Vagina (tissue), 2 donors: Measurements from ENCODE around the gene ACP4. TPM values are rescaled to one million over a fixed set of nuclear protein-coding genes. Genes with fewer than 3 reads are reported as not detected.

Source experiments
- DNase-seq, 2 donors: peaks; one replicate each; pipeline ENCODE4 v3.0.0-alpha.2; 2017; ENCODE audit errors: extremely low spot score in 2 of 2
- H3K27ac ChIP-seq: fragments of 200-600 bp; sonication (generic); one replicate; pipeline ENCODE4 v1.5.1; 2019
- H3K27me3 ChIP-seq: fragments of 200-600 bp; sonication (generic); one replicate; pipeline ENCODE4 v1.5.1; 2019
- H3K36me3 ChIP-seq, 2 donors: fragments of 200-600 bp; sonication (generic); one replicate each; pipeline ENCODE4 v1.5.1; 2017 to 2019
- H3K4me1 ChIP-seq: fragments of 200-600 bp; sonication (generic); one replicate; pipeline ENCODE4 v1.5.1; 2019
- H3K4me3 ChIP-seq, 2 donors: fragments of 200-600 bp; sonication (generic); 1 replicate in 1 of 2; 2 replicates in 1 of 2; pipeline ENCODE4 v1.5.1; 2016 to 2019
- H3K9me3 ChIP-seq: fragments of 200-600 bp; sonication (generic); one replicate; pipeline ENCODE4 v1.5.1; 2019
- POLR2A ChIP-seq, 2 donors: fragments of 450-650 bp; IDR thresholded peaks; one replicate each; pipeline ENCODE4 v1.6.1; 2017; ENCODE audit warnings: antibody characterized with exemption in 2 of 2, mild to moderate bottlenecking in 2 of 2, moderate library complexity in 2 of 2
- POLR2AphosphoS5 ChIP-seq, 2 donors: sonication (generic); formaldehyde crosslinking; IDR thresholded peaks; one replicate each; pipeline ENCODE4 v1.9.0; 2017; ENCODE audit warnings: antibody characterized with exemption in 2 of 2, mild to moderate bottlenecking in 2 of 2, low read depth in 1 of 2; ENCODE audit not compliant: insufficient read depth in 1 of 2
- intact Hi-C: fragments of 100-400 bp; cut with DNase I; formaldehyde crosslinking; loops from one replicate; pipeline ENCODE4 v1.15.1; 2023
- total RNA-seq: library from RNA; depleted of rRNA; stranded (reverse); fragments of >200 nt; gene quantifications from one replicate; pipeline ENCODE4 v1.2.3, GENCODE V29; 2016
- TF ChIP-seq, protein P1 (sequence below), 3 experiments: fragments of 450-650 bp in 2 of 3; fragments of 200-600 bp in 1 of 3; sonication (generic) in 1 of 3; IDR thresholded peaks; one replicate each; pipeline ENCODE4 v1.5.1; 2017 to 2019; ENCODE audit warnings: antibody characterized with exemption in 3 of 3, mild to moderate bottlenecking in 2 of 3, moderate library complexity in 2 of 3

The ACP4 gene
- total RNA-seq, 1 donor from 2014 or later: not detected

DNA sequence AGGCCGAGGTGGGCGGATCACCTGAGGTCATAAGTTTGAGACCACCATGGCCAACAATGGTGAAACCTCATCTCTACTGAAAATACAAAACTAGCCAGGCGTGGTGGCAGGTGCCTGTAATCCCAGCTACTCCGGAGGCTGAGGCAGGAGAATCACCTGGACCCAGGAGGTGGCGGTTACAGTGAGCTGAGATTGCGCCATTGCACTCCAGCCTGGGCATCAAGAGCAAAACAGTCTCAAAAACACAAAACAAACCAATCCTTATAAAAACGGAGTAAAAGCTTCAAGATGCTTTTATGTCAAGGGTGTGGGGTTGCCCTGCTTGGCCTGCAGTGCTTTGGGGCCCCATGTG is 7.2 kb downstream of the ACP4 start:
- Histone ChIP-seq H3K9me3 (no peaks in the 10 kb centered on the region), H3K27me3 (no peaks in the 10 kb centered on the region), H3K27ac (no peak overlapping the region), H3K36me3 (peaks cover 0 to 30% of the 10 kb centered on the region in 2 donors), H3K4me1 (peaks cover 6% of the 10 kb centered on the region), H3K4me3 (no peak overlapping the region)
- intact Hi-C loops: no loop called here
- TF ChIP-seq POLR2AphosphoS5 (IDR thresholded peaks at IDR 0.05; ENCODE audit: insufficient read depth in 1 of 2, low read depth in 1 of 2): no peak
- DNase-seq: no peak

DNA sequence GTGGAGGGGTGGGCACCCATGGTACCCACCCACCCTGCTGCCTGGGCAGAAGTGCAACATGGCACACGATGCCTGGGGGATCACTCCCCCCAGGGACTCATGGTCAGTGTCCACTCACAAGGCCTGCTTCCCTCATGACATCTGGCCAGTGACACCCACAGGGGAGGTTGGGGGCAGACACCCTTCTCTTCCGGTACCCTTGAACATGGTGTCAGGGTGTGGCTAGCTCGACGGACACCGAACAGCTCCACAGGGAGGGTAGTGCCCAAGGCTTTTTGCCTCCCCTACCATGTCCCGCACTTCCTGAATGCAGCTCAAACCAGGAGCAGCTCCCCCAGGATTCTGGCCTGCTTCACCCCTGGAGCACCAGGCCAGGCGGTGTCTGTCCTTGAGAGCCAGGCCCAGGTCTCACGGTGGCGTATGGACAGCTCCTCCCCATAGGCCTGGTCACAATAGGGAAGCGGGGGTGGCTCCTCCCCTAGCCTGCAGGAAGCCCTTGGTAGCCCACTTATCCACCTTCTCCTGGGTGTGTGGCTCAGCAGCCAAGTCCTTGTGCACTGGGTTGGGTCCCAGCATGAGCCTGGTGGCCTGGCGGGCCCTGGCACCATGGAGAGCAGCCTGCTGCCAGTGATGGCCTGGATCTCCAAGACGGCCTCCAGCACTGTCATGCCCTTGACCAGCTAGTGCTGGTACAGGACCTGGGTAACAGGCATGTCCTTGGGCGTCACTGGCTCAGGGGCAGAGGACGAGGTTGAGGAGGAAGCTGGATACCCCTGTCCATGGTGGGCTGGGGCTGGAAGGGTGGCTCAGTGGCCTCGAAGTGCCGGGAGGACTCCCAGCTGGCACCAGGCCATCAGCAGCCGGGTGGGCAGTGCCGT is 7.8 kb downstream of the ACP4 start:
- no peaks in the 10 kb centered on the region for H3K27me3 ChIP-seq
- no peak overlapping the region for H3K27ac ChIP-seq
- no peak for DNase-seq
- intact Hi-C loops: no loop called here
- TF ChIP-seq, protein P1, sequence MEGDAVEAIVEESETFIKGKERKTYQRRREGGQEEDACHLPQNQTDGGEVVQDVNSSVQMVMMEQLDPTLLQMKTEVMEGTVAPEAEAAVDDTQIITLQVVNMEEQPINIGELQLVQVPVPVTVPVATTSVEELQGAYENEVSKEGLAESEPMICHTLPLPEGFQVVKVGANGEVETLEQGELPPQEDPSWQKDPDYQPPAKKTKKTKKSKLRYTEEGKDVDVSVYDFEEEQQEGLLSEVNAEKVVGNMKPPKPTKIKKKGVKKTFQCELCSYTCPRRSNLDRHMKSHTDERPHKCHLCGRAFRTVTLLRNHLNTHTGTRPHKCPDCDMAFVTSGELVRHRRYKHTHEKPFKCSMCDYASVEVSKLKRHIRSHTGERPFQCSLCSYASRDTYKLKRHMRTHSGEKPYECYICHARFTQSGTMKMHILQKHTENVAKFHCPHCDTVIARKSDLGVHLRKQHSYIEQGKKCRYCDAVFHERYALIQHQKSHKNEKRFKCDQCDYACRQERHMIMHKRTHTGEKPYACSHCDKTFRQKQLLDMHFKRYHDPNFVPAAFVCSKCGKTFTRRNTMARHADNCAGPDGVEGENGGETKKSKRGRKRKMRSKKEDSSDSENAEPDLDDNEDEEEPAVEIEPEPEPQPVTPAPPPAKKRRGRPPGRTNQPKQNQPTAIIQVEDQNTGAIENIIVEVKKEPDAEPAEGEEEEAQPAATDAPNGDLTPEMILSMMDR (IDR thresholded peaks at IDR 0.05): no peak
- TF ChIP-seq POLR2AphosphoS5 (IDR thresholded peaks at IDR 0.05; ENCODE audit: insufficient read depth in 1 of 2, low read depth in 1 of 2) (no peak), POLR2A (IDR thresholded peaks at IDR 0.05) (no peak)
- H3K9me3 ChIP-seq: no peaks in the 10 kb centered on the region
- no peak overlapping the region for H3K4me3 ChIP-seq
- peaks cover 0 to 30% of the 10 kb centered on the region in 2 donors for H3K36me3 ChIP-seq
- peaks cover 12% of the 10 kb centered on the region for H3K4me1 ChIP-seq

DNA sequence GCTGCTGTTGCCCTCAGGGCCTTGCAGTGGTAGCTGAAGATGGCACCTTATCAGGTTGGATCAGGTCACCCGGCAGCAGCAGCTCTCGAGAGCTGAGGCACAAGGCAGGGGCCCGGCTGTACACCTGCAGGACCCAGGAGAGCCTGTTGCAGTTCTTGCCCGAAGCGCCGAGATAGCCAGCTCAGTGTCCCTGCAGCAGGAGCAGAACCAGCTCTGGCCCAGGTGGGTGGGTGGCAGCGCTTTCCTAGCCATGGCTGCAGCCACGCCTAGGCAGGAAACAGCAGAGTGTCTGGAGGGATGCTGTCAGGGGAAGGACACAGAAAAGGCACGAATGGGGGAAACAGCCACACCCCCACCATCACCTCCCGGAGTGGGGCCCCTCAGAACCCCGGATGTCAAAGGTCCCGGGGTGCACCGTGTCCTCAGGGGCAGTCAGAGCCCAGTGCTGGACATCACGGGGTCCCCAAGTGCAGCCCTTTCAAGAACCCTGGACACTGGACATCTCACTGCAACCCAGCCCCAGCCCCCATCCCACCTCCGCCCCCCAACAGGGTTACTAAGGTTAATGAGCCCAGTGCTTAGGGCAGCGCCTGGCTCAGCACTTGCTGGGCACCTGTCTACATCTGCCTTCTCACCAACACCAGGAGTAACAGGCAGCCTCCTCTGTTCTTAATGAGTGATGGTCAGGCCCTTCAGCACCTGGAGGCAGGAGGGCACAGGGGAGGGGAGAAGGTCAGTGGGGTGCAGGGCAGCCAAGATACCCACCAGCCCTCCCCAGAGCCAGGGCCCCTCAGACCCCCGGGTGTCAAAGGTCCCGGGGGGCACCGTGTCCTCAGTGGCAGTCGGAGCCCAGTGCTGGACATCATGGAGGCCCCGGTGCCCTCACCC is 8.7 kb downstream of the ACP4 start:
- H3K27me3 ChIP-seq: no peaks in the 10 kb centered on the region
- no peak for DNase-seq
- peaks cover 0 to 30% of the 10 kb centered on the region in 2 donors for H3K36me3 ChIP-seq
- H3K9me3 ChIP-seq: no peaks in the 10 kb centered on the region
- intact Hi-C loops: no loop called here
- TF ChIP-seq POLR2AphosphoS5 (IDR thresholded peaks at IDR 0.05; ENCODE audit: insufficient read depth in 1 of 2, low read depth in 1 of 2): no peak
- TF ChIP-seq, protein P1 (IDR thresholded peaks at IDR 0.05): no peak
- no peak for TF ChIP-seq POLR2A (IDR thresholded peaks at IDR 0.05)
- H3K27ac ChIP-seq: no peak overlapping the region
- H3K4me1 ChIP-seq: peaks cover 21% of the 10 kb centered on the region
- H3K4me3 ChIP-seq: no peak overlapping the region

DNA sequence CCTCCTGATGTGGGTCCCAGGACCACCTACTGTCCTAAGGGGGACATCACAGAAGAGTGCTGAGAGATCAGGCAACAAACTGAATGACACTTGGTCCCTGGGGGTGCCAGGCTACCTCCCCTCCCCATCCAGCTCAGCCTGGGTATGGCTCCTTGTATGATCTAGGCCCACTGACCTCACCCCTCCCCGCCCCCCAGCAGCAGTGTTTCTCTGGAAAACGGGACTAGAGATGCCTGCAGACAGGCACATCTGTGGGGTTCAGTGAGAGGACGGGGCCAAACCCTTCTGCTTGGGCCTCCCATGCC is 9.3 kb downstream of the ACP4 start:
- Histone ChIP-seq H3K4me1 (peaks cover 24% of the 10 kb centered on the region), H3K9me3 (no peaks in the 10 kb centered on the region), H3K36me3 (peaks cover 0 to 30% of the 10 kb centered on the region in 2 donors), H3K27me3 (no peaks in the 10 kb centered on the region), H3K4me3 (no peak overlapping the region), H3K27ac (no peak overlapping the region)
- DNase-seq: no peak
- intact Hi-C loops: no loop called here
- TF ChIP-seq POLR2A (IDR thresholded peaks at IDR 0.05): no peak
- TF ChIP-seq POLR2AphosphoS5 (IDR thresholded peaks at IDR 0.05; ENCODE audit: insufficient read depth in 1 of 2, low read depth in 1 of 2): no peak
- TF ChIP-seq, protein P1 (IDR thresholded peaks at IDR 0.05): no peak

DNA sequence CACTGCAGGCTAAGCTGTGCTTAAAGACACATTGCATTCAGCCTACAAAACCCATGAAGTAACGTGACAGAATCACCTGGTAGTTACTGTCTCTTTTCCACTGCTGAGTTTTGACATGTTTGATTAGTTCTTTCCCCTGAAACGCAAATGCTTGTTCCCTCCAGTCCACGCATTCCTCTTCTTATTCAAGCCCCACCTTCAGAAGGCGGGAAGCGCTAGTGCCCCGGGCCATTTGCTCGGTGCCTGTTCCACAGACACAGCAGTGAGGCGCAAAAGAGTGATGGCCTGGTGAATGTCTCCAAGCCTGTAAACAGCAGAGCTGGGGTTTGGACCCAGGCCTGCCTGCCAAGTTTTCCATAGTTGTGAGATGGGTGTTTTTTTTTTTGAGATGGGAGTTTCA is 10.9 kb downstream of the ACP4 start:
- Histone ChIP-seq H3K9me3 (no peaks in the 10 kb centered on the region), H3K36me3 (peaks cover 0 to 30% of the 10 kb centered on the region in 2 donors), H3K4me1 (peaks cover 28% of the 10 kb centered on the region), H3K27me3 (no peaks in the 10 kb centered on the region), H3K27ac (no peak overlapping the region), H3K4me3 (no peak overlapping the region)
- no peak for TF ChIP-seq POLR2A (IDR thresholded peaks at IDR 0.05)
- TF ChIP-seq, protein P1 (IDR thresholded peaks at IDR 0.05): no peak
- no peak for TF ChIP-seq POLR2AphosphoS5 (IDR thresholded peaks at IDR 0.05; ENCODE audit: insufficient read depth in 1 of 2, low read depth in 1 of 2)
- intact Hi-C loops: no loop called here
- DNase-seq: no peak
